ENCODE measurements around the gene SLC25A22. TPM values are rescaled to one million over a fixed set of nuclear protein-coding genes. Genes with fewer than 3 reads are reported as not detected.

SLC25A22 gene
- polyA plus RNA-seq, 1 donor (not counting 4 experiments of a cell fraction or from before 2014, with no cell fraction given) = 13.5 TPM

DNA sequence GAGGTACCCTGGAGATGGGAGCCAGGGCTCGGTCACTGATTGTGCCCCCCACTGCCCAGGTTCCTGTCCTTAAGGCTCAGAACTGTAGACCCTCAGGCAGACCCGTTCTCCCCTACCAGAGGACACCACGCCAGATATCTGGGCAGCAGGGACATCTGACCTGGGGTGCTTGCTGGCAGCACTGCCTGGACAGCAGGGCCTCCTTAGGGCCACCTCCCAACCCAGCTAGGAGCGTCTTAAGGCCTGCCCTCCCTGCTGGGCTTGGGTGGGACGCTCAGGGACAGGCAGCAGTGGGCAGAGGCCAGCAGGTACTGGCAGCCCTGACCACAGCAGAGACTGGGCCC, 41.2 kb upstream of the SLC25A22 start:
- H3K27ac ChIP-seq (ENCODE audit: control insufficient read depth, insufficient read depth, low read length) = no peak overlapping the region

DNA sequence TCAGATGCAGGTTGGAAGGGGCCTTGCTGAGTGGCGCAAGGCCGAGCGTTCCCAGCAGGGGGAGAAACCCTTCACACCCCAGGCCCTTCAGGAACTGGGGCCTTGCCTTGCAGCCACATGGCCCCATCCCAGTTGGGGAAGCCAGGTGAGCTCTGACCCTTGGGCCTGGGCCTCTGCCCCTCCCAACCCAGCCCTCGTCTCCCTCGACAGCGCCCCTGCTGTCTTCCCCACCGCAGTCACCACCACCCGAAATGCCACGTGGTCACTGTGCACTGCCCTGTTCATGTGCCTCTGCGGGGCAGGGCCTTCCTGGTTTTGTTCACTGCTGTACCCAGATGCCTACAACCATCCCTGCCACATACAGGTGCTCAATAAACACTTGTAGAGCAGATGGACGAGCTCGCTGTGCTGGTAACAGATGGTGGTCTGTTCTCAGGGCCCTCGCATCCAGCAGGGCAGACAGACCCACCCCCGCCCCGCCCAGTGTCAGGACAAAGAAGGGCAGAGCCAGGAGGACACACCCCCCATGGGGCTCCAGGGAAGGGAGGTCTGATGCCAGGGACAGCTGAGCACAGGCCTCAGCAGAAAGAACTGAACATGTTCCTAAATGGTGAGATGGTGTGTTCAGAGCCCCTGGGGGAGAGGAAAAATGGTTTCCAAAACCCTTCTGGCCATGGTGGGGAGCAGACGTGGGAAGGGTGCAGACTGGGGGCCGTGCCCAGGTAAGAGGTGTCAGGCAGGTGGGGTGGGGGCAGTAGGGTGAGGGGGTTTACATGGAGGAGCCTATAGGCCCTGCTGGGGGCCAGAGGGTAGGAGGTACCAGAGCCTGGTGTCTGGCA, 40.6 kb upstream of the SLC25A22 start:
- peaks cover 35% of the 10 kb centered on the region for H3K4me1 ChIP-seq (ENCODE audit: control insufficient read depth, extremely low read depth, insufficient read depth, low read length)

More for the DNA sequence above, 41.2 kb upstream of the SLC25A22 start:
- TF ChIP-seq, protein P1, sequence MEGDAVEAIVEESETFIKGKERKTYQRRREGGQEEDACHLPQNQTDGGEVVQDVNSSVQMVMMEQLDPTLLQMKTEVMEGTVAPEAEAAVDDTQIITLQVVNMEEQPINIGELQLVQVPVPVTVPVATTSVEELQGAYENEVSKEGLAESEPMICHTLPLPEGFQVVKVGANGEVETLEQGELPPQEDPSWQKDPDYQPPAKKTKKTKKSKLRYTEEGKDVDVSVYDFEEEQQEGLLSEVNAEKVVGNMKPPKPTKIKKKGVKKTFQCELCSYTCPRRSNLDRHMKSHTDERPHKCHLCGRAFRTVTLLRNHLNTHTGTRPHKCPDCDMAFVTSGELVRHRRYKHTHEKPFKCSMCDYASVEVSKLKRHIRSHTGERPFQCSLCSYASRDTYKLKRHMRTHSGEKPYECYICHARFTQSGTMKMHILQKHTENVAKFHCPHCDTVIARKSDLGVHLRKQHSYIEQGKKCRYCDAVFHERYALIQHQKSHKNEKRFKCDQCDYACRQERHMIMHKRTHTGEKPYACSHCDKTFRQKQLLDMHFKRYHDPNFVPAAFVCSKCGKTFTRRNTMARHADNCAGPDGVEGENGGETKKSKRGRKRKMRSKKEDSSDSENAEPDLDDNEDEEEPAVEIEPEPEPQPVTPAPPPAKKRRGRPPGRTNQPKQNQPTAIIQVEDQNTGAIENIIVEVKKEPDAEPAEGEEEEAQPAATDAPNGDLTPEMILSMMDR (optimal IDR thresholded peaks at IDR 0.05 in 1 of 3, IDR thresholded peaks at IDR 0.05 in 1 of 3, conservative IDR thresholded peaks at IDR 0.05 in 1 of 3; ENCODE audit: extremely low read depth in 1 of 3, insufficient read depth in 2 of 3, low read length in 3 of 3) = no peak
- no peak for TF ChIP-seq EZH2 (IDR thresholded peaks at IDR 0.05; ENCODE audit: low read length)
- peaks cover 21% of the 10 kb centered on the region for H4K20me1 ChIP-seq (ENCODE audit: control insufficient read depth, extremely low read depth, insufficient read depth, low read length)
- dilution Hi-C loops (cut with MboI; ENCODE audit: extremely low pct_ligation_motif_present, low sequenced_read_pairs) = no loop called here
- peaks cover 3% of the 10 kb centered on the region for H3K9me1 ChIP-seq (ENCODE audit: control insufficient read depth, extremely low read depth, insufficient read depth, low read length)
- no peaks in the 10 kb centered on the region for H3K9me3 ChIP-seq (ENCODE audit: control insufficient read depth, low read depth, low read length)
- DNase-seq (ENCODE audit: low read depth, low spot score) = no peak
- no peak overlapping the region for H3K4me2 ChIP-seq (ENCODE audit: control insufficient read depth, extremely low read depth, insufficient read depth, low read depth, low read length)
- H3K36me3 ChIP-seq (ENCODE audit: control insufficient read depth in 2 of 2, extremely low read depth in 1 of 2, insufficient read depth in 2 of 2, low read length in 2 of 2) = peaks cover 28 to 30% of the 10 kb centered on the region in 2 experiments
- no peaks in the 10 kb centered on the region for H3K27me3 ChIP-seq (ENCODE audit: control insufficient read depth, extremely low read depth, insufficient read depth, low read length)
- no peak overlapping the region for H2AFZ ChIP-seq (ENCODE audit: control insufficient read depth, low read length)
- H3K4me3 ChIP-seq (ENCODE audit: control insufficient read depth in 2 of 3, extremely low read depth in 1 of 3, insufficient read depth in 2 of 3, low read depth in 1 of 3, low read length in 3 of 3) = no peak overlapping the region
- peak overlapping the region; percentile 15 for H3K9ac ChIP-seq (ENCODE audit: control insufficient read depth, extremely low read depth, insufficient read depth, low read length)
- H3K79me2 ChIP-seq (ENCODE audit: control insufficient read depth, insufficient read depth, low read length) = peaks cover 66% of the 10 kb centered on the region
- peaks cover 35% of the 10 kb centered on the region for H3K4me1 ChIP-seq (ENCODE audit: control insufficient read depth, extremely low read depth, insufficient read depth, low read length)
- no peak for FAIRE-seq

More for the DNA sequence above, 40.6 kb upstream of the SLC25A22 start:
- peaks cover 21% of the 10 kb centered on the region for H4K20me1 ChIP-seq (ENCODE audit: control insufficient read depth, extremely low read depth, insufficient read depth, low read length)
- no peak overlapping the region for H2AFZ ChIP-seq (ENCODE audit: control insufficient read depth, low read length)
- no peaks in the 10 kb centered on the region for H3K27me3 ChIP-seq (ENCODE audit: control insufficient read depth, extremely low read depth, insufficient read depth, low read length)
- no peaks in the 10 kb centered on the region for H3K9me3 ChIP-seq (ENCODE audit: control insufficient read depth, low read depth, low read length)
- H3K79me2 ChIP-seq (ENCODE audit: control insufficient read depth, insufficient read depth, low read length) = peaks cover 70% of the 10 kb centered on the region
- H3K4me2 ChIP-seq (ENCODE audit: control insufficient read depth, extremely low read depth, insufficient read depth, low read depth, low read length) = no peak overlapping the region
- DNase-seq (ENCODE audit: low read depth, low spot score) (no peak), FAIRE-seq (no peak)
- no peak for TF ChIP-seq EZH2 (IDR thresholded peaks at IDR 0.05; ENCODE audit: low read length)
- TF ChIP-seq, protein P1 (optimal IDR thresholded peaks at IDR 0.05 in 1 of 3, IDR thresholded peaks at IDR 0.05 in 1 of 3, conservative IDR thresholded peaks at IDR 0.05 in 1 of 3; ENCODE audit: extremely low read depth in 1 of 3, insufficient read depth in 2 of 3, low read length in 3 of 3) = peak in 1 of 3 experiments; percentile 42
- peak overlapping the region; percentile 15 for H3K9ac ChIP-seq (ENCODE audit: control insufficient read depth, extremely low read depth, insufficient read depth, low read length)
- no peak overlapping the region for H3K4me3 ChIP-seq (ENCODE audit: control insufficient read depth in 2 of 3, extremely low read depth in 1 of 3, insufficient read depth in 2 of 3, low read depth in 1 of 3, low read length in 3 of 3)
- H3K9me1 ChIP-seq (ENCODE audit: control insufficient read depth, extremely low read depth, insufficient read depth, low read length) = peaks cover 3% of the 10 kb centered on the region
- peaks cover 28 to 30% of the 10 kb centered on the region in 2 experiments for H3K36me3 ChIP-seq (ENCODE audit: control insufficient read depth in 2 of 2, extremely low read depth in 1 of 2, insufficient read depth in 2 of 2, low read length in 2 of 2)
- H3K27ac ChIP-seq (ENCODE audit: control insufficient read depth, insufficient read depth, low read length) = no peak overlapping the region
- dilution Hi-C loops (cut with MboI; ENCODE audit: extremely low pct_ligation_motif_present, low sequenced_read_pairs) = no loop called here
